ENCODE results near the gene PHETA1.
"Not testable (repeated sequence)": the region's sequence is repeated elsewhere in the genome, so short reads cannot be mapped to it uniquely, and the experiment has no call there.

PHETA1 gene

GRCh38 chr12:111349748-111350520 lies 19.0 kb downstream of the PHETA1 start:
- DNase-seq (ENCODE audit: low read depth in 2 of 2): no peak

GRCh38 chr12:111349101-111349747 lies 19.7 kb downstream of the PHETA1 start:
- DNase-seq (ENCODE audit: low read depth in 2 of 2): no peak

GRCh38 chr12:111347891-111348644 lies 20.8 kb downstream of the PHETA1 start:
- no peak for DNase-seq (ENCODE audit: low read depth in 2 of 2)

GRCh38 chr12:111344254-111344875 lies 24.5 kb downstream of the PHETA1 start:
- no peak for DNase-seq (ENCODE audit: low read depth in 2 of 2)

GRCh38 chr12:111343181-111343580 lies 25.7 kb downstream of the PHETA1 start:
- DNase-seq (ENCODE audit: low read depth in 2 of 2): no peak

- DNase-seq (ENCODE audit: low read depth in 2 of 2): no peak
Observed at GRCh38 chr12:111342376-111342775, 26.5 kb downstream of the PHETA1 start.

GRCh38 chr12:111341426-111342065 lies 27.3 kb downstream of the PHETA1 start:
- DNase-seq (ENCODE audit: low read depth in 2 of 2): no peak

GRCh38 chr12:111340680-111341079 lies 28.2 kb downstream of the PHETA1 start:
- DNase-seq (ENCODE audit: low read depth in 2 of 2): not testable (repeated sequence)

GRCh38 chr12:111340231-111340630 lies 28.7 kb downstream of the PHETA1 start:
- DNase-seq (ENCODE audit: low read depth in 2 of 2): no peak

- no peak for DNase-seq (ENCODE audit: low read depth in 2 of 2)
Observed at GRCh38 chr12:111339321-111339938, 29.5 kb downstream of the PHETA1 start.

- no peak for DNase-seq (ENCODE audit: low read depth in 2 of 2)
Observed at GRCh38 chr12:111338096-111338495, 30.8 kb downstream of the PHETA1 start.

GRCh38 chr12:111337371-111337770 lies 31.5 kb downstream of the PHETA1 start:
- DNase-seq (ENCODE audit: low read depth in 2 of 2): no peak

- not testable (repeated sequence) for DNase-seq (ENCODE audit: low read depth in 2 of 2)
Observed at GRCh38 chr12:111336411-111336810, 32.5 kb downstream of the PHETA1 start.

GRCh38 chr12:111335811-111336210 lies 33.1 kb downstream of the PHETA1 start:
- DNase-seq (ENCODE audit: low read depth in 2 of 2): no peak

- not testable (repeated sequence) for DNase-seq (ENCODE audit: low read depth in 2 of 2)
Observed at GRCh38 chr12:111335301-111335700, 33.6 kb downstream of the PHETA1 start.

GRCh38 chr12:111334393-111334915 lies 34.4 kb downstream of the PHETA1 start:
- DNase-seq (ENCODE audit: low read depth in 2 of 2): no peak

- no peak for DNase-seq (ENCODE audit: low read depth in 2 of 2)
Observed at GRCh38 chr12:111330800-111331752, 37.8 kb downstream of the PHETA1 start.

GRCh38 chr12:111328138-111328537 lies 40.8 kb downstream of the PHETA1 start:
- no peak for DNase-seq (ENCODE audit: low read depth in 2 of 2)

GRCh38 chr12:111327474-111327873 lies 41.4 kb downstream of the PHETA1 start:
- DNase-seq (ENCODE audit: low read depth in 2 of 2): no peak
